GM12891 (cell line): ENCODE data around the gene DOCK2.

Source experiments
- POLR2A ChIP-seq: IDR thresholded peaks from 2 replicates; pipeline ENCODE4 v1.6.1; 2011; ENCODE audit warnings: low read depth, low read length, control low read depth
- POLR2AphosphoS5 ChIP-seq: IDR thresholded peaks from 2 replicates; pipeline ENCODE4 v1.6.1; 2011; ENCODE audit warnings: low read depth, low read length, control low read depth
- TAF1 ChIP-seq: IDR thresholded peaks from 2 replicates; pipeline ENCODE4 v1.6.1; 2011; ENCODE audit warnings: low read depth, low read length, control low read depth

DNA sequence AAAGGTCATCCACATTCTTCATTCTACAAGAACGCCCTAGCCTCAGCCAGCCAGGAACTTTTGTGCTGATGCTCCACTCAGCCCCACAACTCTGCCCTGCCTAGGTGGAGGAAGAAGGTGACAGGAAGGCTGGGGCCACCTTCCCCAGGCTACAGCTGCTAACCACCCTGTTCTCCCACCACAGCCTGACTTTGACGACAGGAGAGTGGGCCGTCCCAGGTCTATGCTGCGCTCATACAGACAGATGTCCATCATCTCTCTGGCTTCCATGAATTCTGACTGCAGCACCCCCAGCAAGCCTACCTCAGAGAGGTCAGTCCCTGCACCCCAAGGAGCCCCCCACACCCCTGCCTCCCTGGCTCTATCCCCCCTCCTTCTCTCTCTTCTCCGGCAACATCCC is 440.5 kb downstream of the DOCK2 start:
- no peak for TF ChIP-seq POLR2AphosphoS5
- no peak for TF ChIP-seq POLR2A
- TF ChIP-seq TAF1 = no peak
